CD8-positive, alpha-beta memory T cell (primary cell): ENCODE data around the gene GABRQ. TPM values are rescaled to one million over a fixed set of nuclear protein-coding genes. Genes with fewer than 3 reads are reported as not detected.
"Not testable (repeated sequence)": the region's sequence is repeated elsewhere in the genome, so short reads cannot be mapped to it uniquely, and the experiment has no call there.

Experiments
- CTCF ChIA-PET: fragments of 350-600 bp; sonication (Branson Sonifier 250); formaldehyde crosslinking; loops from one replicate; lab custom pipeline; 2021; ENCODE audit warnings: antibody characterized with exemption; lab: Charles Lee
- POLR2A ChIA-PET: fragments of 350-600 bp; sonication (Branson Sonifier 250); formaldehyde crosslinking; loops from one replicate; lab custom pipeline; 2021; ENCODE audit warnings: antibody characterized with exemption; lab: Charles Lee
- DNase-seq, 5 donors: peaks; one replicate each; pipeline versions ENCODE4 v3.0.0 to v3.0.0-alpha.2; 2020 to 2022; ENCODE audit warnings: mixed read lengths in 1 of 5
- H3K27ac ChIP-seq: one replicate; pipeline ENCODE4 v1.7.0; 2013; ENCODE audit warnings: low read depth, mild to moderate bottlenecking, low read length, moderate library complexity
- H3K27me3 ChIP-seq: 2 replicates; pipeline ENCODE4 v1.7.0; 2013; ENCODE audit warnings: low read length, mild to moderate bottlenecking; ENCODE audit not compliant: insufficient read depth, poor library complexity, severe bottlenecking
- H3K36me3 ChIP-seq: 2 replicates; pipeline ENCODE4 v1.7.0; 2013; ENCODE audit warnings: mild to moderate bottlenecking, low read length, moderate library complexity; ENCODE audit not compliant: insufficient read depth
- H3K4me1 ChIP-seq: 2 replicates; pipeline ENCODE4 v1.7.0; 2013; ENCODE audit warnings: mild to moderate bottlenecking, low read length, moderate library complexity; ENCODE audit not compliant: insufficient read depth
- H3K4me3 ChIP-seq: 2 replicates; pipeline ENCODE4 v1.7.0; 2013; ENCODE audit warnings: mild to moderate bottlenecking, low read length
- H3K9me3 ChIP-seq: 2 replicates; pipeline ENCODE4 v1.7.0; 2013; ENCODE audit warnings: mild to moderate bottlenecking, low read length
- H3K27ac Mint-ChIP-seq, 8 donors: one replicate each; pipeline ENCODE4 v1.8.0; 2020 to 2021; ENCODE audit warnings: mixed read lengths in 8 of 8, mild to moderate bottlenecking in 6 of 8, inconsistent platforms in 3 of 8, moderate library complexity in 3 of 8
- H3K27me3 Mint-ChIP-seq, 2 donors: one replicate each; pipeline ENCODE4 v1.8.0; 2020 to 2021; ENCODE audit warnings: mixed read lengths in 2 of 2, mild to moderate bottlenecking in 1 of 2, moderate library complexity in 1 of 2
- H3K36me3 Mint-ChIP-seq, 3 donors: one replicate each; pipeline ENCODE4 v1.8.0; 2020 to 2021; ENCODE audit warnings: mixed read lengths in 3 of 3, inconsistent platforms in 1 of 3, mild to moderate bottlenecking in 1 of 3
- H3K4me1 Mint-ChIP-seq, 3 donors: one replicate each; pipeline ENCODE4 v1.8.0; 2020 to 2021; ENCODE audit warnings: mixed read lengths in 3 of 3, inconsistent platforms in 1 of 3, mild to moderate bottlenecking in 1 of 3
- H3K4me3 Mint-ChIP-seq, 7 donors: one replicate each; pipeline ENCODE4 v1.8.0; 2020 to 2021; ENCODE audit warnings: mixed read lengths in 7 of 7, mild to moderate bottlenecking in 6 of 7, moderate library complexity in 4 of 7, inconsistent platforms in 2 of 7
- H3K9me3 Mint-ChIP-seq, 5 donors: one replicate each; pipeline ENCODE4 v1.8.0; 2020 to 2022; ENCODE audit warnings: mixed read lengths in 5 of 5, mild to moderate bottlenecking in 3 of 5, moderate library complexity in 2 of 5, inconsistent platforms in 1 of 5
- polyA plus RNA-seq: library from polyadenylated mRNA; unstranded; fragments of 300-500 nt; fragmentation: Illumina TruSeq; gene quantifications from one replicate; pipeline ENCODE4 v1.2.3, GENCODE V29; 2021
- total RNA-seq, 2 experiments: library from RNA; stranded (reverse); gene quantifications; one replicate each; pipeline ENCODE4 v1.2.3, GENCODE V29; 2021

Gene GABRQ
- total and polyA plus RNA-seq, 3 experiments from 2014 or later, result not detected

- Histone ChIP-seq H3K27ac (no peak overlapping the region), H3K27me3 (no peaks in the 10 kb centered on the region), H3K36me3 (no peaks in the 10 kb centered on the region), H3K9me3 (no peaks in the 10 kb centered on the region), H3K4me3 (no peak overlapping the region), H3K4me1 (no peaks in the 10 kb centered on the region)
- no peak overlapping the region for H3K27ac Mint-ChIP-seq
- H3K36me3 Mint-ChIP-seq, result no peaks in the 10 kb centered on the region
- peaks cover under 1 to 4% of the 10 kb centered on the region in 2 donors for H3K27me3 Mint-ChIP-seq
- H3K4me3 Mint-ChIP-seq, result no peak overlapping the region
- no peak for DNase-seq
- ChIA-PET POLR2A (no interaction called here), CTCF (no interaction called here)
- no peaks in the 10 kb centered on the region for H3K9me3 Mint-ChIP-seq
- no peaks in the 10 kb centered on the region for H3K4me1 Mint-ChIP-seq
These were observed 10.3 kb downstream of the GABRQ start for GRCh38 chrX:152647978-152648377.

GRCh38 chrX:152652060-152652459 lies 14.4 kb downstream of the GABRQ start:
- no peak overlapping the region for H3K4me3 Mint-ChIP-seq
- peaks cover 9 to 10% of the 10 kb centered on the region in 2 donors for H3K27me3 Mint-ChIP-seq
- Histone ChIP-seq H3K27me3 (no peaks in the 10 kb centered on the region), H3K4me1 (no peaks in the 10 kb centered on the region), H3K27ac (no peak overlapping the region), H3K4me3 (no peak overlapping the region), H3K36me3 (no peaks in the 10 kb centered on the region), H3K9me3 (no peaks in the 10 kb centered on the region)
- no peaks in the 10 kb centered on the region for H3K36me3 Mint-ChIP-seq
- CTCF ChIA-PET, result no interaction called here
- H3K9me3 Mint-ChIP-seq, result peaks cover 0 to 2% (median 0%) of the 10 kb centered on the region in 5 donors
- H3K4me1 Mint-ChIP-seq, result no peaks in the 10 kb centered on the region
- no peak overlapping the region for H3K27ac Mint-ChIP-seq
- POLR2A ChIA-PET, result no interaction called here
- no peak for DNase-seq

- Mint-ChIP-seq H3K27me3 (peaks cover 9 to 10% of the 10 kb centered on the region in 2 donors), H3K36me3 (no peaks in the 10 kb centered on the region), H3K27ac (no peak overlapping the region), H3K9me3 (peaks cover 0 to 2% (median 0%) of the 10 kb centered on the region in 5 donors), H3K4me1 (no peaks in the 10 kb centered on the region), H3K4me3 (no peak overlapping the region)
- H3K27me3 ChIP-seq, result no peaks in the 10 kb centered on the region
- no peak for DNase-seq
- ChIA-PET CTCF (no interaction called here), POLR2A (no interaction called here)
- H3K4me1 ChIP-seq, result no peaks in the 10 kb centered on the region
- no peaks in the 10 kb centered on the region for H3K9me3 ChIP-seq
- no peak overlapping the region for H3K4me3 ChIP-seq
- H3K36me3 ChIP-seq, result no peaks in the 10 kb centered on the region
- no peak overlapping the region for H3K27ac ChIP-seq
These were observed 14.8 kb downstream of the GABRQ start for GRCh38 chrX:152652467-152652866.

GRCh38 chrX:152656087-152656486 lies 18.4 kb downstream of the GABRQ start:
- no peak for DNase-seq
- no peak overlapping the region for H3K27ac ChIP-seq
- ChIA-PET CTCF (no interaction called here), POLR2A (no interaction called here)
- Mint-ChIP-seq H3K4me3 (no peak overlapping the region), H3K36me3 (no peaks in the 10 kb centered on the region), H3K4me1 (no peaks in the 10 kb centered on the region), H3K27ac (no peak overlapping the region), H3K27me3 (peaks cover 9% of the 10 kb centered on the region in 2 donors), H3K9me3 (peaks cover 0 to 2% (median 0%) of the 10 kb centered on the region in 5 donors)
- no peaks in the 10 kb centered on the region for H3K4me1 ChIP-seq
- no peaks in the 10 kb centered on the region for H3K36me3 ChIP-seq
- no peak overlapping the region for H3K4me3 ChIP-seq
- H3K9me3 ChIP-seq, result no peaks in the 10 kb centered on the region
- H3K27me3 ChIP-seq, result no peaks in the 10 kb centered on the region

- peaks cover 0 to 2% (median 0%) of the 10 kb centered on the region in 5 donors for H3K9me3 Mint-ChIP-seq
- H3K36me3 ChIP-seq, result no peaks in the 10 kb centered on the region
- no peaks in the 10 kb centered on the region for H3K36me3 Mint-ChIP-seq
- H3K9me3 ChIP-seq, result no peaks in the 10 kb centered on the region
- H3K4me3 ChIP-seq, result no peak overlapping the region
- H3K27ac ChIP-seq, result no peak overlapping the region
- H3K4me1 Mint-ChIP-seq, result no peaks in the 10 kb centered on the region
- H3K27me3 ChIP-seq, result no peaks in the 10 kb centered on the region
- H3K27ac Mint-ChIP-seq, result no peak overlapping the region
- no peak for DNase-seq
- no peak overlapping the region for H3K4me3 Mint-ChIP-seq
- H3K27me3 Mint-ChIP-seq, result peaks cover 9% of the 10 kb centered on the region in 2 donors
- no peaks in the 10 kb centered on the region for H3K4me1 ChIP-seq
- POLR2A ChIA-PET, result no interaction called here
- CTCF ChIA-PET, result no interaction called here
These were observed 19.2 kb downstream of the GABRQ start for GRCh38 chrX:152656890-152657289.

GRCh38 chrX:152658302-152658701 lies 20.6 kb downstream of the GABRQ start:
- CTCF ChIA-PET, result no interaction called here

GRCh38 chrX:152663086-152663485 lies 25.4 kb downstream of the GABRQ start:
- Histone ChIP-seq H3K27ac (no peak overlapping the region), H3K9me3 (no peaks in the 10 kb centered on the region), H3K4me3 (no peak overlapping the region), H3K27me3 (no peaks in the 10 kb centered on the region), H3K36me3 (no peaks in the 10 kb centered on the region), H3K4me1 (no peaks in the 10 kb centered on the region)
- Mint-ChIP-seq H3K9me3 (peaks cover 2 to 7% (median 5%) of the 10 kb centered on the region in 5 donors), H3K4me1 (no peaks in the 10 kb centered on the region), H3K27ac (no peak overlapping the region), H3K4me3 (no peak overlapping the region), H3K36me3 (no peaks in the 10 kb centered on the region), H3K27me3 (peaks cover 0 to 10% of the 10 kb centered on the region in 2 donors)
- CTCF ChIA-PET, result no interaction called here
- POLR2A ChIA-PET, result no interaction called here
- DNase-seq, result no peak

More at GRCh38 chrX:152658302-152658701, 20.6 kb downstream of the GABRQ start:
- Histone ChIP-seq H3K27me3 (no peaks in the 10 kb centered on the region), H3K36me3 (no peaks in the 10 kb centered on the region), H3K27ac (no peak overlapping the region), H3K4me3 (no peak overlapping the region), H3K9me3 (no peaks in the 10 kb centered on the region), H3K4me1 (no peaks in the 10 kb centered on the region)
- Mint-ChIP-seq H3K27ac (no peak overlapping the region), H3K36me3 (no peaks in the 10 kb centered on the region), H3K4me1 (no peaks in the 10 kb centered on the region), H3K9me3 (peaks cover 0 to 2% (median 0%) of the 10 kb centered on the region in 5 donors), H3K4me3 (no peak overlapping the region), H3K27me3 (peaks cover 6 to 9% of the 10 kb centered on the region in 2 donors)
- POLR2A ChIA-PET, result no interaction called here
- no peak for DNase-seq

- Mint-ChIP-seq H3K36me3 (no peaks in the 10 kb centered on the region), H3K4me1 (no peaks in the 10 kb centered on the region), H3K4me3 (no peak overlapping the region), H3K27me3 (peaks cover 0 to 13% of the 10 kb centered on the region in 2 donors), H3K27ac (no peak overlapping the region), H3K9me3 (peaks cover 0 to 4% (median 3%) of the 10 kb centered on the region in 5 donors)
- DNase-seq, result no peak
- no peaks in the 10 kb centered on the region for H3K36me3 ChIP-seq
- no peaks in the 10 kb centered on the region for H3K27me3 ChIP-seq
- H3K4me1 ChIP-seq, result no peaks in the 10 kb centered on the region
- ChIA-PET CTCF (no interaction called here), POLR2A (no interaction called here)
- no peaks in the 10 kb centered on the region for H3K9me3 ChIP-seq
- no peak overlapping the region for H3K4me3 ChIP-seq
- H3K27ac ChIP-seq, result no peak overlapping the region
These were observed 36.4 kb downstream of the GABRQ start for GRCh38 chrX:152674135-152674534.

GRCh38 chrX:152674652-152675051 lies 37.0 kb downstream of the GABRQ start:
- H3K4me1 ChIP-seq, H3K27ac Mint-ChIP-seq, H3K4me3 Mint-ChIP-seq, H3K36me3 ChIP-seq, H3K4me1 Mint-ChIP-seq, H3K9me3 Mint-ChIP-seq, H3K27me3 ChIP-seq, H3K9me3 ChIP-seq, POLR2A ChIA-PET, H3K4me3 ChIP-seq, H3K27ac ChIP-seq, H3K36me3 Mint-ChIP-seq, DNase-seq, CTCF ChIA-PET: not testable (repeated sequence)
- H3K27me3 Mint-ChIP-seq, result peaks cover 0 to 13% of the 10 kb centered on the region in 2 donors
